Transverse colon (tissue), 4 donors: ENCODE data around the gene SH3PXD2B. TPM values are rescaled to one million over a fixed set of nuclear protein-coding genes. Genes with fewer than 3 reads are reported as not detected.
"Not testable (repeated sequence)": the region's sequence is repeated elsewhere in the genome, so short reads cannot be mapped to it uniquely, and the experiment has no call there.

ENCODE experiments used
- DNase-seq: peaks from one replicate; pipeline ENCODE4 v3.0.0-alpha.2; 2019
- H3K27ac ChIP-seq, 4 donors: fragments of 200-600 bp; sonication (generic); 2 replicates each; pipeline ENCODE4 v1.5.1; 2016 to 2018; ENCODE audit warnings: inconsistent platforms in 4 of 4
- H3K27me3 ChIP-seq: fragments of 200-600 bp; sonication (generic); 2 replicates; pipeline ENCODE4 v1.5.1; 2017; ENCODE audit warnings: inconsistent platforms
- H3K36me3 ChIP-seq, 4 donors: fragments of 200-600 bp; sonication (generic); 2 replicates each; pipeline ENCODE4 v1.5.1; 2017 to 2019; ENCODE audit warnings: inconsistent platforms in 4 of 4
- H3K4me1 ChIP-seq, 4 donors: fragments of 200-600 bp; sonication (generic); 2 replicates each; pipeline ENCODE4 v1.5.1; 2017 to 2020; ENCODE audit warnings: inconsistent platforms in 4 of 4
- H3K4me3 ChIP-seq, 4 donors: fragments of 200-600 bp; sonication (generic); 1 replicate in 1 of 4; 2 replicates in 3 of 4; pipeline versions ENCODE4 v1.5.1 to v1.6.1; 2017 to 2019; ENCODE audit warnings: inconsistent platforms in 4 of 4
- H3K9me3 ChIP-seq, 2 donors: fragments of 200-600 bp; sonication (generic); 2 replicates each; pipeline ENCODE4 v1.5.1; 2017 to 2019; ENCODE audit warnings: inconsistent platforms in 2 of 2
- EP300 ChIP-seq: sonication (generic); formaldehyde crosslinking; IDR thresholded peaks from one replicate; pipeline ENCODE4 v1.6.1; 2017; ENCODE audit warnings: antibody characterized with exemption, low read depth
- POLR2A ChIP-seq: fragments of 450-650 bp; IDR thresholded peaks from one replicate; pipeline ENCODE4 v1.6.1; 2016; ENCODE audit warnings: antibody characterized with exemption, mild to moderate bottlenecking, moderate library complexity
- POLR2AphosphoS5 ChIP-seq, 3 donors: sonication (generic); formaldehyde crosslinking; IDR thresholded peaks; one replicate each; pipeline ENCODE4 v1.6.1; 2016; ENCODE audit warnings: antibody characterized with exemption in 3 of 3
- WGBS, 2 donors: methylation state at CpG; one replicate each; pipeline ENCODE4 v1.1.5; 2018; ENCODE audit warnings: low coverage in 1 of 2; 5-methylcytosine and 5-hydroxymethylcytosine counted together
- in situ Hi-C, 4 donors: fragments of 200-750 bp; cut with MboI; loops; one replicate each; pipeline versions ENCODE4 v1.15.0 to v1.15.1; 2017; ENCODE audit warnings: low sequenced_read_pairs in 3 of 4, low pct_ligation_motif_present in 1 of 4, low pct_unique_long_range_greater_than_20kb in 1 of 4
- intact Hi-C: fragments of 100-400 bp; cut with DNase I; formaldehyde crosslinking; loops from one replicate; pipeline ENCODE4 v1.15.1; 2023; ENCODE audit warnings: low total_unique reads
- total RNA-seq, 4 donors: library from RNA; depleted of rRNA; stranded (reverse); fragments of >200 nt; gene quantifications; one replicate each; pipeline ENCODE4 v1.1.0, GENCODE V29; 2016
- TF ChIP-seq, protein P1 (sequence below), 5 experiments: fragments of 200-600 bp in 3 of 5; fragments of 450-650 bp in 2 of 5; sonication (generic) in 3 of 5; IDR thresholded peaks; 1 replicate in 2 of 5; 2 replicates in 3 of 5; pipeline ENCODE4 v1.5.1; 2016 to 2017; ENCODE audit warnings: antibody characterized with exemption in 5 of 5, inconsistent platforms in 3 of 5, mild to moderate bottlenecking in 2 of 5, moderate library complexity in 1 of 5

The SH3PXD2B gene
- total RNA-seq, 4 donors from 2014 or later = 10.2 to 26.6 (median 14.6) TPM

DNA sequence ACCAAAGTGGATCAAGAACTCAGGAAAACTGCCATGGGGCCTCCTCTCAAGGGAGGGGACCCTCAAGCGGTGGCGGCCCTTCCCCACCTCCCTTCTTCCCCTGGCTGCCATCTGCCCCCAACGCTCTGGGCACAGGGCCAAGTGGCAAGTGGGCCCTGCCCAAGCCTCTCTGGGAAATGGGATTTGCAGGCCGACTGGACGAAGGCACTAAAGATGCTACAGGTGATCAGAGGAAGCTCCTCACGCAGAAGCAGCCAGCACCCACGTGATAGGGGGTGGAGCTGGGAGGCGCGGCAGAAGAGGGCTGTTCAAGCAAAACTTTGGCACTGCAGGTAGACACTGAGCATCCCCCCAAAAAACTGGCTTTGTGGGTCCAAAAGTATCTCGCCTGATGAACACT lies 118.1 kb downstream of the SH3PXD2B start:
- H3K4me3 ChIP-seq = no peak overlapping the region
- no peak overlapping the region for H3K27ac ChIP-seq
- H3K9me3 ChIP-seq = no peaks in the 10 kb centered on the region
- WGBS, 2 donors = 63% methylated on average over 10 of the region's 10 CpGs; no CpG with 5 or more reads in 1 of the 2 donors
- H3K4me1 ChIP-seq = no peaks in the 10 kb centered on the region
- no peaks in the 10 kb centered on the region for H3K36me3 ChIP-seq
- intact Hi-C loops = no loop called here
- H3K27me3 ChIP-seq = no peaks in the 10 kb centered on the region
- in situ Hi-C loops = no loop called here
- no peak for DNase-seq
- no peak for TF ChIP-seq POLR2A
- TF ChIP-seq EP300 = no peak
- TF ChIP-seq, protein P1, sequence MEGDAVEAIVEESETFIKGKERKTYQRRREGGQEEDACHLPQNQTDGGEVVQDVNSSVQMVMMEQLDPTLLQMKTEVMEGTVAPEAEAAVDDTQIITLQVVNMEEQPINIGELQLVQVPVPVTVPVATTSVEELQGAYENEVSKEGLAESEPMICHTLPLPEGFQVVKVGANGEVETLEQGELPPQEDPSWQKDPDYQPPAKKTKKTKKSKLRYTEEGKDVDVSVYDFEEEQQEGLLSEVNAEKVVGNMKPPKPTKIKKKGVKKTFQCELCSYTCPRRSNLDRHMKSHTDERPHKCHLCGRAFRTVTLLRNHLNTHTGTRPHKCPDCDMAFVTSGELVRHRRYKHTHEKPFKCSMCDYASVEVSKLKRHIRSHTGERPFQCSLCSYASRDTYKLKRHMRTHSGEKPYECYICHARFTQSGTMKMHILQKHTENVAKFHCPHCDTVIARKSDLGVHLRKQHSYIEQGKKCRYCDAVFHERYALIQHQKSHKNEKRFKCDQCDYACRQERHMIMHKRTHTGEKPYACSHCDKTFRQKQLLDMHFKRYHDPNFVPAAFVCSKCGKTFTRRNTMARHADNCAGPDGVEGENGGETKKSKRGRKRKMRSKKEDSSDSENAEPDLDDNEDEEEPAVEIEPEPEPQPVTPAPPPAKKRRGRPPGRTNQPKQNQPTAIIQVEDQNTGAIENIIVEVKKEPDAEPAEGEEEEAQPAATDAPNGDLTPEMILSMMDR (IDR thresholded peaks at IDR 0.05) = no peak
- TF ChIP-seq POLR2AphosphoS5 (IDR thresholded peaks at IDR 0.05) = no peak

GRCh38 chr5:172335721-172336120 lies 118.6 kb downstream of the SH3PXD2B start:
- no peak overlapping the region for H3K4me3 ChIP-seq
- no peaks in the 10 kb centered on the region for H3K36me3 ChIP-seq
- H3K9me3 ChIP-seq = no peaks in the 10 kb centered on the region
- DNase-seq = no peak
- H3K4me1 ChIP-seq = no peaks in the 10 kb centered on the region
- no peak overlapping the region for H3K27ac ChIP-seq
- in situ Hi-C loops = no loop called here
- no peaks in the 10 kb centered on the region for H3K27me3 ChIP-seq
- TF ChIP-seq, protein P1 (IDR thresholded peaks at IDR 0.05) = no peak
- TF ChIP-seq EP300 (no peak), POLR2A (no peak), POLR2AphosphoS5 (IDR thresholded peaks at IDR 0.05) (no peak)
- whole genome bisulfite sequencing, 2 donors = 70 to 71% methylated on average over 1 to 4 of the region's 4 CpGs
- intact Hi-C loops = no loop called here

GRCh38 chr5:172334641-172335040 lies 119.7 kb downstream of the SH3PXD2B start:
- no peaks in the 10 kb centered on the region for H3K4me1 ChIP-seq
- no peaks in the 10 kb centered on the region for H3K9me3 ChIP-seq
- no peak for DNase-seq
- TF ChIP-seq POLR2AphosphoS5 (IDR thresholded peaks at IDR 0.05) = no peak
- TF ChIP-seq, protein P1 (IDR thresholded peaks at IDR 0.05) = no peak
- no peak for TF ChIP-seq EP300
- no peak for TF ChIP-seq POLR2A
- 93% methylated on average over 9 of the region's 9 CpGs; no CpG with 5 or more reads in 1 of the 2 donors for WGBS, 2 donors
- in situ Hi-C loops = no loop called here
- intact Hi-C loops = no loop called here
- H3K36me3 ChIP-seq = no peaks in the 10 kb centered on the region
- H3K27ac ChIP-seq = no peak overlapping the region
- no peak overlapping the region for H3K4me3 ChIP-seq
- no peaks in the 10 kb centered on the region for H3K27me3 ChIP-seq

DNA sequence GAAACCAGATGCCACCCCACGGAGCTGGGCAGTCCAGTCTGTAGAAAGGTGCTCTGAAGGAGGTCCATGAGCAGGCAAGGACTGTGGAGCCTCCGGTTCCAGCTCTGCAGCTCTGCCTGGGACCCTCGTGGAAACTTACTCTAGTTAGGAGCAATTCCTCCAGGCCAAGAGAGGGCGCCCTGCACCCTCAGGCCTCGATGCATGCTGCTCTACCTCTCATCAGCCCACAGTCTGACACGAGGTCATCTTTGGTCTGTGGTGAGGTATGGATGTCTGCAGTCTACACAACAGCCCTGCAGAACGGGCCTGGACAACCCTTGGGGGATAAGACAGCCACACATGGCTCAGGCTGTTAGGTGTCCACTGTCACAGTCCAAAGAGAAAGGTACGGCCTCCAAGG lies 120.1 kb downstream of the SH3PXD2B start:
- TF ChIP-seq EP300 (no peak), POLR2AphosphoS5 (IDR thresholded peaks at IDR 0.05) (no peak), POLR2A (no peak)
- TF ChIP-seq, protein P1 (IDR thresholded peaks at IDR 0.05) = no peak
- Histone ChIP-seq H3K36me3 (no peaks in the 10 kb centered on the region), H3K27ac (no peak overlapping the region), H3K4me1 (no peaks in the 10 kb centered on the region), H3K9me3 (no peaks in the 10 kb centered on the region), H3K27me3 (no peaks in the 10 kb centered on the region), H3K4me3 (no peak overlapping the region)
- WGBS, 2 donors = 78% methylated on average over 7 of the region's 8 CpGs; no CpG with 5 or more reads in 1 of the 2 donors
- intact Hi-C loops (no loop called here), in situ Hi-C loops (no loop called here)
- DNase-seq = no peak

- H3K27ac ChIP-seq, H3K4me3 ChIP-seq, in situ Hi-C loops, H3K27me3 ChIP-seq, DNase-seq, intact Hi-C loops, H3K4me1 ChIP-seq, H3K9me3 ChIP-seq, H3K36me3 ChIP-seq: not testable (repeated sequence)
- WGBS, 2 donors = 57 to 82% methylated on average over 2 to 13 of the region's 13 CpGs
These were observed 127.4 kb downstream of the SH3PXD2B start for GRCh38 chr5:172326901-172327300.
